Neuronal stem cell (in vitro differentiated cells): ENCODE results near the gene KLF7.

Source experiments
- DNase-seq: peaks from one replicate; pipeline ENCODE4 v3.0.0-alpha.2; 2013; ENCODE audit warnings: low spot score
- H2AFZ ChIP-seq: one replicate; pipeline ENCODE4 v1.6.1; 2013; ENCODE audit warnings: mild to moderate bottlenecking, low read length, inconsistent platforms
- H2AK5ac ChIP-seq: 2 replicates; pipeline ENCODE4 v1.6.1; 2013; ENCODE audit warnings: low read depth, mild to moderate bottlenecking, inconsistent platforms, low read length, moderate library complexity, mixed read lengths
- H2BK120ac ChIP-seq: 2 replicates; pipeline ENCODE4 v1.6.1; 2013; ENCODE audit warnings: low read depth, mild to moderate bottlenecking, inconsistent platforms, low read length, moderate library complexity, mixed read lengths
- H2BK12ac ChIP-seq: one replicate; pipeline ENCODE4 v1.6.1; 2013; ENCODE audit warnings: low read length, inconsistent platforms
- H2BK15ac ChIP-seq: 2 replicates; pipeline ENCODE4 v1.6.1; 2013; ENCODE audit warnings: mild to moderate bottlenecking, low read length, inconsistent platforms, mixed read lengths
- H2BK5ac ChIP-seq: one replicate; pipeline ENCODE4 v1.6.1; 2013; ENCODE audit warnings: inconsistent platforms, mild to moderate bottlenecking, low read length, moderate library complexity
- H3K14ac ChIP-seq: one replicate; pipeline ENCODE4 v1.6.1; 2013; ENCODE audit warnings: low read length, inconsistent platforms
- H3K18ac ChIP-seq: 2 replicates; pipeline ENCODE4 v1.6.1; 2013; ENCODE audit warnings: low read length, inconsistent platforms
- H3K23ac ChIP-seq: 2 replicates; pipeline ENCODE4 v1.6.1; 2013; ENCODE audit warnings: low read depth, mild to moderate bottlenecking, mixed read lengths, low read length, inconsistent platforms; ENCODE audit not compliant: poor library complexity
- H3K27ac ChIP-seq: replicated peaks from 3 replicates; pipeline ENCODE4 v1.5.1; 2013; ENCODE audit warnings: low read length, inconsistent platforms
- H3K27me3 ChIP-seq, 3 experiments: 2 replicates each; pipeline ENCODE4 v1.6.1; 2013; ENCODE audit warnings: low read length in 3 of 3, mild to moderate bottlenecking in 2 of 3, inconsistent platforms in 1 of 3, low read depth in 1 of 3, mixed read lengths in 1 of 3, moderate library complexity in 1 of 3; ENCODE audit not compliant: control insufficient read depth in 3 of 3, insufficient read depth in 3 of 3
- H3K36me3 ChIP-seq, 2 donors: replicated peaks in 1 of 2; 2 replicates each; pipeline ENCODE4 v1.6.1; 2013; ENCODE audit warnings: low read length in 2 of 2; ENCODE audit not compliant: control insufficient read depth in 2 of 2, insufficient read depth in 2 of 2
- H3K4ac ChIP-seq: 2 replicates; pipeline ENCODE4 v1.6.1; 2013; ENCODE audit warnings: inconsistent platforms, mild to moderate bottlenecking, low read length, moderate library complexity
- H3K4me1 ChIP-seq, 2 donors: 1 replicate in 1 of 2; 2 replicates in 1 of 2; pipeline ENCODE4 v1.6.1; 2013; ENCODE audit warnings: low read length in 2 of 2, low read depth in 1 of 2; ENCODE audit not compliant: control insufficient read depth in 2 of 2, insufficient read depth in 1 of 2
- H3K4me2 ChIP-seq: one replicate; pipeline ENCODE4 v1.6.1; 2013; ENCODE audit warnings: mild to moderate bottlenecking, low read length, inconsistent platforms; ENCODE audit not compliant: insufficient read depth, poor library complexity, severe bottlenecking
- H3K4me3 ChIP-seq, 2 donors: 2 replicates each; pipeline ENCODE4 v1.5.1; 2013; ENCODE audit warnings: low read length in 2 of 2, mild to moderate bottlenecking in 2 of 2, inconsistent platforms in 1 of 2, moderate library complexity in 1 of 2
- H3K79me1 ChIP-seq: one replicate; pipeline ENCODE4 v1.6.1; 2013; ENCODE audit warnings: low read depth, mild to moderate bottlenecking, inconsistent platforms, low read length, moderate library complexity
- H3K9ac ChIP-seq: one replicate; pipeline ENCODE4 v1.6.1; 2013; ENCODE audit warnings: mild to moderate bottlenecking, low read depth, low read length, inconsistent platforms; ENCODE audit not compliant: poor library complexity
- H3K9me3 ChIP-seq, 2 donors: replicated peaks in 1 of 2; 2 replicates each; pipeline versions ENCODE3 to v1.6.1; 2013; ENCODE audit warnings: low read length in 2 of 2, mild to moderate bottlenecking in 2 of 2, inconsistent platforms in 1 of 2, low read depth in 1 of 2, mixed read lengths in 1 of 2, moderate library complexity in 1 of 2; ENCODE audit not compliant: control insufficient read depth in 2 of 2, insufficient read depth in 1 of 2
- H4K8ac ChIP-seq: one replicate; pipeline ENCODE4 v1.6.1; 2013; ENCODE audit warnings: low read depth, mild to moderate bottlenecking, inconsistent platforms, low read length, moderate library complexity
- H4K91ac ChIP-seq: one replicate; pipeline ENCODE4 v1.6.1; 2013; ENCODE audit warnings: low read length, low read depth, mild to moderate bottlenecking, inconsistent platforms; ENCODE audit not compliant: poor library complexity
- WGBS, 2 donors: extraction: QIAGEN DNeasy Blood & Tissue Kit; methylation state at CpG; one replicate each; pipeline ENCODE4 v1.1.7; 2013; ENCODE audit warnings: missing lambda C conversion rate in 2 of 2, mixed read lengths in 1 of 2; ENCODE audit not compliant: insufficient read length in 2 of 2, insufficient replicate concordance in 1 of 2; ENCODE audit errors: extremely low coverage in 2 of 2; 5-methylcytosine and 5-hydroxymethylcytosine counted together

KLF7 gene

DNA sequence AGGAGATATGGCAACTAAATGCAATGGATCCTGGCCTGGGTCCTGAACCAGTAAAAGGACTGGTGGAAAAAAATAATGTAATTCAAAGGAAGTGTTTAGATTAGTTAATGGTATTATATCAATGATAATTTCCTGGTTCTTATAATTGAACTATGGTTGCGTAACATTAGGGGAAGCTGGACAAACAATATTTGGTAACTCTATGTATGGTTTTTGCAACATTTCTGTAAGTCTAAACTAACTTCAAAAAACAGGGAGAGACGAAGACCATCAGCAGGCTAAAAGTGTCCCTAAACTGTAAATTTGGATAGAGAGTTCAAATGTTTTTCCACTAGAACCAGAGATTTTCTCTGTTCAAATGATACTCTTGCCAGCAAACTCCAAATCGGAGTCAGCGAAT lies 36.9 kb downstream of the KLF7 start:
- H3K27me3 ChIP-seq = no peaks in the 10 kb centered on the region
- H2AFZ ChIP-seq = no peak overlapping the region
- no peak overlapping the region for H4K8ac ChIP-seq
- no CpG with 5 or more reads among the region's 4 CpGs for WGBS, 2 donors
- no peaks in the 10 kb centered on the region for H3K79me1 ChIP-seq
- DNase-seq = no peak
- no peak overlapping the region for H2AK5ac ChIP-seq
- no peak overlapping the region for H3K23ac ChIP-seq
- H3K9ac ChIP-seq = no peak overlapping the region
- H3K4ac ChIP-seq = no peak overlapping the region
- no peak overlapping the region for H2BK12ac ChIP-seq
- H3K27ac ChIP-seq = no peak overlapping the region
- no peak overlapping the region for H2BK5ac ChIP-seq
- peaks cover 2 to 40% of the 10 kb centered on the region in 2 donors for H3K36me3 ChIP-seq
- H4K91ac ChIP-seq = no peak overlapping the region
- no peak overlapping the region for H3K18ac ChIP-seq
- H3K4me3 ChIP-seq = no peak overlapping the region
- no peak overlapping the region for H2BK15ac ChIP-seq
- peaks cover 7 to 48% of the 10 kb centered on the region in 2 donors for H3K9me3 ChIP-seq
- H3K4me2 ChIP-seq = no peak overlapping the region
- no peak overlapping the region for H2BK120ac ChIP-seq
- H3K14ac ChIP-seq = no peak overlapping the region
- H3K4me1 ChIP-seq = peaks cover 13% of the 10 kb centered on the region in 2 donors

DNA sequence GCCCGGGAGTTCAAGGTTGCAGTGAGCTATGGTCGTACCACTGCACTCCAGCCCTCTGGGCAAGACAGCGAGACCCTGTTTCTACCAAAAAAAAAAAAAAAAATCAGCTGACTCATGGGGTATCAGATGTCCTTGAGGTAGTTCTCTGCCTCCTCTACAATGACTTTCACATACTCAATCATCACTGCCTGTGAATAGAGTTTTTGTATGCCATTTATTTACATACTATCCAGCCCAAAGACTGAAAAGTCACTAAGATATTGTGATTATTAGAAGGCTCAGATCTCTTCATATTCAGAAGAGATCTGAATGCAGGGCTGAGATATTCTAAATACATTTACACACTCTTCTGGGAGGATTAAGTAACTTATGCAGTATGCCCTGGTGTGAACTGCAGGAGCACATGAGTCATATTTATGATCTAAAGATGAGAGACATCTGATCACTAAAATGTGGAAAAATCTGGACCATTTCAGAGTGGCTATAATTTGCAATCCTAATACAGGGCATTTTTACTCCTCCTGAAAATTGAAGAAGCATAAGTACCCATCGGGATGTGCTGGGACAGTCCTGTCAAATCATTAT lies 38.9 kb downstream of the KLF7 start:
- no peak overlapping the region for H4K8ac ChIP-seq
- no peak overlapping the region for H3K4me2 ChIP-seq
- H3K79me1 ChIP-seq = no peaks in the 10 kb centered on the region
- H2BK15ac ChIP-seq = no peak overlapping the region
- H3K9me3 ChIP-seq = peaks cover 7 to 51% of the 10 kb centered on the region in 2 donors
- H4K91ac ChIP-seq = no peak overlapping the region
- H3K14ac ChIP-seq = no peak overlapping the region
- H3K4me1 ChIP-seq = peaks cover 9 to 12% of the 10 kb centered on the region in 2 donors
- no peaks in the 10 kb centered on the region for H3K27me3 ChIP-seq
- H3K4ac ChIP-seq = no peak overlapping the region
- no peak overlapping the region for H3K18ac ChIP-seq
- no peak overlapping the region for H2BK5ac ChIP-seq
- no peak overlapping the region for H3K9ac ChIP-seq
- H3K4me3 ChIP-seq = no peak overlapping the region
- DNase-seq = no peak
- H2AK5ac ChIP-seq = no peak overlapping the region
- no peak overlapping the region for H3K23ac ChIP-seq
- no CpG with 5 or more reads among the region's 4 CpGs for WGBS, 2 donors
- peaks cover 2 to 60% of the 10 kb centered on the region in 2 donors for H3K36me3 ChIP-seq
- no peak overlapping the region for H2BK12ac ChIP-seq
- no peak overlapping the region for H2BK120ac ChIP-seq
- H3K27ac ChIP-seq = no peak overlapping the region
- no peak overlapping the region for H2AFZ ChIP-seq

DNA sequence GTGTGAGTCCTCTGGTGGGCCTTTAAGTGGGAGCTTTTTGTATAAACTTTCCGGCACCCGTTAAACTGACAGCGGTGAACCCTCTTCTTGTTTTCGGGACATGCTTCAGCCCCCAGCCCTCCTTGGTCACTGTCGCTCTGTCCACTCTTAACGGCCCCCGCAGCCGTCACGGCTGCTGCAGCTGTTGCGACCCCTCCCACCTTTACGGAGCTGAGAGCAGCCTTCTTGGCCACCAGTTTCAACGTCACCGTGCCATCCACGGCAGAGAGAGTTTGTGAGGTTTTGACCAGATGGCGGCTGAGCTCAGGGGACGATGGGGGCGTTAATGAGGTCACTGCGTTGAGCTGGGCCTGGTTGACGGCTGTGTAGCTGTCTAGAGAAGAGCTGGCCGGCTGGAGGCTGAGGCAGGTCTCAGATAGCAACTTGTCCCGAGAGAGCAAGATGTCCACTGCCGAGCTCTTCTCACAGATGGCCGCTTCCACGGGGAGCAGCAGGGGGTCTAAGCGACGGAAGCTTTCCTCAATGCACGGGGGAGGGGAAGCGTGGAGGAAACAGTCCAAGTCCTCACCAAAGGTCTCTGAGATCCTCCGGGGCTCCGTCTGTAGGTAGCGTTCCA lies 41.9 kb downstream of the KLF7 start:
- H3K14ac ChIP-seq = no peak overlapping the region
- H2BK15ac ChIP-seq = no peak overlapping the region
- no CpG with 5 or more reads among the region's 31 CpGs for WGBS, 2 donors
- H3K4me2 ChIP-seq = no peak overlapping the region
- H2BK120ac ChIP-seq = no peak overlapping the region
- H3K9ac ChIP-seq = no peak overlapping the region
- H3K27me3 ChIP-seq = no peaks in the 10 kb centered on the region
- DNase-seq = no peak
- H3K4me1 ChIP-seq = peaks cover 12% of the 10 kb centered on the region in 2 donors
- no peak overlapping the region for H3K4me3 ChIP-seq
- H2AFZ ChIP-seq = no peak overlapping the region
- no peak overlapping the region for H4K91ac ChIP-seq
- H2AK5ac ChIP-seq = no peak overlapping the region
- H2BK5ac ChIP-seq = no peak overlapping the region
- H3K27ac ChIP-seq = no peak overlapping the region
- H3K79me1 ChIP-seq = no peaks in the 10 kb centered on the region
- no peak overlapping the region for H2BK12ac ChIP-seq
- peaks cover 0 to 61% of the 10 kb centered on the region in 2 donors for H3K36me3 ChIP-seq
- no peak overlapping the region for H3K4ac ChIP-seq
- no peak overlapping the region for H4K8ac ChIP-seq
- no peak overlapping the region for H3K23ac ChIP-seq
- peak overlapping the region; percentile 20 for H3K18ac ChIP-seq
- H3K9me3 ChIP-seq = peaks cover 0 to 23% of the 10 kb centered on the region in 2 donors

DNA sequence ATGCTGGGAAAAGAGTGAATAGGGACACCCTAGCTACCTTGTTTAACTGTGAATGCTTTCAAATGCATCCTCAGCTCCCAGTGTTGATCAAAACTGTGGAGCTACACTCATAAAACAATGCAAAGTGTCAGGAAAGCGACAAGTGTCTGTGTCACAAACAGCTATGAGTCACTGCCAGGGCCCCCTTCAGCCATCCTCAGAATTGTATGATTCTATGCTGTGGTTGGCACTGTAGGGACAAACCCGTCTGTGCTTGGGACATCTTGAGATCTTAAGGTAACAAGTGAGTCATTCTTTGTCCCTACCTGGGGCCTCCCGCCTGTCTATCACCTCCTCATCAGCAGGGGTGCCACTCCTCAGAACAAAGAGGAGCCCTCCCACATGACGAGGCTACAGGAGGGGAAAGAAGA lies 42.4 kb downstream of the KLF7 start:
- Histone ChIP-seq H2AK5ac (no peak overlapping the region), H3K4me3 (no peak overlapping the region), H4K8ac (no peak overlapping the region), H3K18ac (no peak overlapping the region), H3K4me2 (no peak overlapping the region), H3K27ac (no peak overlapping the region), H3K9me3 (peaks cover 0 to 18% of the 10 kb centered on the region in 2 donors), H3K14ac (no peak overlapping the region), H3K4me1 (peaks cover 12% of the 10 kb centered on the region in 2 donors), H3K4ac (no peak overlapping the region), H3K23ac (no peak overlapping the region), H2BK5ac (no peak overlapping the region), H2AFZ (no peak overlapping the region), H2BK120ac (no peak overlapping the region), H2BK15ac (no peak overlapping the region), H3K79me1 (no peaks in the 10 kb centered on the region), H3K36me3 (peaks cover 0 to 66% of the 10 kb centered on the region in 2 donors), H2BK12ac (no peak overlapping the region), H4K91ac (no peak overlapping the region), H3K27me3 (no peaks in the 10 kb centered on the region), H3K9ac (no peak overlapping the region)
- WGBS, 2 donors = no CpG with 5 or more reads among the region's 4 CpGs
- no peak for DNase-seq
